GM12873 (cell line): Measurements from ENCODE around the gene C11orf86.

Experiments used
- TF ChIP-seq, protein P1 (sequence below): IDR thresholded peaks from 2 replicates; pipeline ENCODE4 v1.5.1; 2012; ENCODE audit warnings: low read depth, mild to moderate bottlenecking, moderate library complexity, low read length, control low read depth; ENCODE audit not compliant: insufficient read depth; ENCODE audit errors: missing control alignments

Gene C11orf86

DNA sequence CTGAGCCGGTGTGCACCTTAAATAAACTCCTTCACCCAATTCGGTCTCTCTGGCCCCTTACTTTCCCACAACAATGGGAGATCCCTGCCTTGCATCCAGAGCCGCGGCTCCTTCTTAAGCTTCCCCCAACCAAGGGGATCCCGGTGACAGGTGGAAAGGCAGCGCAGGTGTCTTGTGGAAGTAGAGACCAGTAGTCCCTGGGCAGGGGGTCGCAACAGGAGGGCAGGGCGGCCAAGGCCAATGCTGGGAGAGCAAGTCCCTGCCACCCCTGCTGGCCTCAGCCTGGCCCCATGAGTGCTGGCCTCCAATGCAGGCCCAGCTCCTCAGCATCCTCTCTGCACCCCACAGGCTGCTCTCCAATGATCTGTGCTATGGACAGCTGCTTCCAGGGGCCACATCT lies 39.9 kb downstream of the C11orf86 start:
- TF ChIP-seq, protein P1, sequence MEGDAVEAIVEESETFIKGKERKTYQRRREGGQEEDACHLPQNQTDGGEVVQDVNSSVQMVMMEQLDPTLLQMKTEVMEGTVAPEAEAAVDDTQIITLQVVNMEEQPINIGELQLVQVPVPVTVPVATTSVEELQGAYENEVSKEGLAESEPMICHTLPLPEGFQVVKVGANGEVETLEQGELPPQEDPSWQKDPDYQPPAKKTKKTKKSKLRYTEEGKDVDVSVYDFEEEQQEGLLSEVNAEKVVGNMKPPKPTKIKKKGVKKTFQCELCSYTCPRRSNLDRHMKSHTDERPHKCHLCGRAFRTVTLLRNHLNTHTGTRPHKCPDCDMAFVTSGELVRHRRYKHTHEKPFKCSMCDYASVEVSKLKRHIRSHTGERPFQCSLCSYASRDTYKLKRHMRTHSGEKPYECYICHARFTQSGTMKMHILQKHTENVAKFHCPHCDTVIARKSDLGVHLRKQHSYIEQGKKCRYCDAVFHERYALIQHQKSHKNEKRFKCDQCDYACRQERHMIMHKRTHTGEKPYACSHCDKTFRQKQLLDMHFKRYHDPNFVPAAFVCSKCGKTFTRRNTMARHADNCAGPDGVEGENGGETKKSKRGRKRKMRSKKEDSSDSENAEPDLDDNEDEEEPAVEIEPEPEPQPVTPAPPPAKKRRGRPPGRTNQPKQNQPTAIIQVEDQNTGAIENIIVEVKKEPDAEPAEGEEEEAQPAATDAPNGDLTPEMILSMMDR: no peak

DNA sequence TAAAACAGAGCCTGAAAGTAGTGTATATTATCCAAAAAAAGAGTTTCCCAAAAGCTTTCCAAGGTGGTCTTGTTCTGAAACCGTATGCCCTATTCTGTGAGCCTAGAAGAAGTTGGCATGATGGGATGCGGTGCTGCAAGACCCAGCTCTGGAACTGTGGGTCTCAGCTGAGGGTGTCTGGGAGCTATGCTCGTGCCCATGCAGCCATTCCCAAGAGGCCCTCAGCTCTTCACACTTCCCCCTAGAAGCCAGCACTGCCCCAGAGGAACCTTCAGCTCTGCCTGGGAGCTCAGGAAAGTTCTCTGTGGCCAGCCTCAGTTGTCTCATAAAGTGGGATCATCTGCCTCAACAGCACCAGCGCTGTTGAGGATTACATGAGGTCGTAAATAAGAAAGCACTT lies 41.4 kb downstream of the C11orf86 start:
- TF ChIP-seq, protein P1: no peak

DNA sequence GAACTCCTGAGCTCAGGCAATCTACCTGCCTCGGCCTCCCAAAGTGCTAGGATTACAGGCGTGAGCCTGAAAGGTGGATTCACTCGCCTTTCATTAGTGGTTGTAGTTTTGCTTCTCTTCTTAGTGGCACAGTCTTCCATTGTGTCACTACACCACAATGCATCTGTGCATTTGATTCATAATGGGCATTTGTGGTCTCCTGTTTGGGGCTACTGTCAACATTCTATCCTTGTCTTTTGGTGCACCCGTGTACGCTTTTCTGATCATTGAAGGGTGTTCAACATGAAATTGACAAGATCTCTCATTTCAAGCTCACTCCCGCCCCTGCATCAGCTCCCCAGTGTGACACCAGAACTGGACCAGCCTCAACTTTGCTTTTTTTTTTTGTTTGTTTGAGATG lies 45.8 kb downstream of the C11orf86 start:
- TF ChIP-seq, protein P1: no peak

GRCh38 chr11:67022341-67022933 lies 47.3 kb downstream of the C11orf86 start:
- TF ChIP-seq, protein P1: no peak

GRCh38 chr11:67022961-67023956 lies 48.2 kb downstream of the C11orf86 start, which contains the start of gene SYT12:
TSS of gene SYT12 (plus strand) at chr11:67023134. CDS start at chr11:67030145, 7,011 bp downstream.
- TF ChIP-seq, protein P1: no peak

GRCh38 chr11:67023957-67024353 lies 48.9 kb downstream of the C11orf86 start:
- TF ChIP-seq, protein P1: no peak

DNA sequence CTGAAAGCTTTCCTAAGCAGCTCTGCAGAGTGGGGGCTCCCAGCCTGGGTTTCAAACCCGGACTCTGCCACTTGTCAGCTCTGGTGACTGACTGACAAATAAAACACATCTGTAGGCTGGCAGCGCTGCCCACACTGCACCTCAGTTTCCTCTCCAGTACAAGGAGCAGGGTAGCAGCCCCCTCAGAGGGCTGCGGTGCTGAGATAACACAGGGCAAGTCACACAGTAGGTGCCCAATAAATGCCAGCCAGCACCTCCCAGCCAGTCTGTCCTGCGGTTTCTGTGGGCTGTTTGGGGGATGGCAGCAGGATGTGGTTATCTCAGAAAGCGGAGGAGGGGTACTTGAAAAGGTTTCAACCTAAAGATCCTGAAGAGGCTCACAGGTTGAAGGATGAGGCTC lies 49.3 kb downstream of the C11orf86 start:
- TF ChIP-seq, protein P1: no peak
